Measurements from ENCODE around the gene PILRB. TPM values are rescaled to one million over a fixed set of nuclear protein-coding genes. Genes with fewer than 3 reads are reported as not detected.
"Not testable (repeated sequence)": the region's sequence is repeated elsewhere in the genome, so short reads cannot be mapped to it uniquely, and the experiment has no call there.

Gene PILRB
- polyA plus RNA-seq, 6 donors from 2014 or later: 3.5 to 28.7 (median 7.0) TPM

- Mint-ChIP-seq H3K36me3 (peaks cover 8 to 14% of the 10 kb centered on the region in 2 donors), H3K4me3 (peak overlapping the region; percentile 56 to 90 (median 73)), H3K27ac (peak overlapping the region; percentile 99 to 100 (median 99)), H3K4me1 (peaks cover 23 to 37% (median 25%) of the 10 kb centered on the region in 3 donors)
- not testable (repeated sequence) for H3K9me3 Mint-ChIP-seq, H3K27me3 Mint-ChIP-seq
- ATAC-seq (ENCODE audit: low read depth in 2 of 2) (peak; percentile 39 to 51), DNase-seq (peak; percentile 80)
Observed at GRCh38 chr7:100345288-100345672, 12.6 kb upstream of the PILRB start.

- Mint-ChIP-seq H3K4me3 (peak overlapping the region in 1 of 8 donors; percentile 47), H3K27ac (peak overlapping the region; percentile 14 to 100 (median 66)), H3K4me1 (peaks cover 21 to 31% (median 26%) of the 10 kb centered on the region in 3 donors), H3K36me3 (peaks cover 5 to 21% of the 10 kb centered on the region in 2 donors), H3K27me3 (no peaks in the 10 kb centered on the region), H3K9me3 (no peaks in the 10 kb centered on the region)
- no peak for ATAC-seq (ENCODE audit: low read depth in 2 of 2)
- DNase-seq: no peak
Observed at GRCh38 chr7:100346921-100347320, 11.0 kb upstream of the PILRB start.

DNA sequence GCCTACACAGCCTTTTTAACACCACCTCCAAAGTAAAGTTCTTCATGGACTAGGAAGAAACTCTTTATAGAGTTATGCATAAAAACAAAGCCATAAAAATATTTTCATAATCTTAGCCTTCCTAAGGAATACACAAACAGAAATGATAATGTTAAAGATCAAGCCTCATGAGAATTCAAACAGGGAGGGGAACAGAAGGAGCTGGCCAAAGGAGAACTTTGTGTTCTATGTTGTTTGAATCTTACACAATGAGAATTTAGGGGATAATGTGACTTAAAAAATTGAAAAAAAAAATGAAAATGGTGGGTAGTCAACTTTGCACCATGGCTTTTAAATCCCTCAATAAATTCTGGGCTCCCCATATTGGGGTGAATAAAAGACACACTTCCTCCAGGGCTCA is 9.1 kb upstream of the PILRB start:
- H3K27me3 Mint-ChIP-seq: no peaks in the 10 kb centered on the region
- H3K9me3 Mint-ChIP-seq: no peaks in the 10 kb centered on the region
- H3K4me3 Mint-ChIP-seq: no peak overlapping the region
- DNase-seq (no peak), ATAC-seq (ENCODE audit: low read depth in 2 of 2) (no peak)
- peaks cover 14 to 25% (median 21%) of the 10 kb centered on the region in 3 donors for H3K4me1 Mint-ChIP-seq
- peak overlapping the region in 1 of 6 donors; percentile 52 for H3K27ac Mint-ChIP-seq
- H3K36me3 Mint-ChIP-seq: peaks cover 5 to 28% of the 10 kb centered on the region in 2 donors

DNA sequence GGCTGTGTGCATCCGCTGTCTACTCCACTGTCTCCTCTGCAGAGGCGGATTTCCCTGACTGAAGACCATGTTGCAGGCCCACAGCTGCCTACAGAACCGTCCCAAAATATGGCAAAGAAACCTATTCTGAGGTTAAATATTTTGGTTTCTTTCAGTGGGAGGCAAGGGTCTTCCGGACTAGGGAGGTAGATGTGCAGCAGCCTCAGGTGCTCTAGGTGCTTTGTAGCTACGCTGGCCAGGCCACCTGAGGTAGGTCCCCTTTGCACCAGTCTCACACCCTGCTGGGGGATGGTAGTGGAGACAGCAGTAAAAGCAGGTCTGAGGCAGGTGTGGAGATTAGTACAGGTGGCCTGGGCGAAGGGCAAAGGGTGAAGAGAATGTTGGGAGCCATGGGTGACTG is 8.2 kb upstream of the PILRB start:
- ATAC-seq (ENCODE audit: low read depth in 2 of 2): no peak
- no peaks in the 10 kb centered on the region for H3K9me3 Mint-ChIP-seq
- H3K4me1 Mint-ChIP-seq: peaks cover 9 to 22% (median 12%) of the 10 kb centered on the region in 3 donors
- no peaks in the 10 kb centered on the region for H3K27me3 Mint-ChIP-seq
- H3K27ac Mint-ChIP-seq: peak overlapping the region in 3 of 6 donors; percentile 0 to 52 (median 19)
- DNase-seq: no peak
- peaks cover 5 to 28% of the 10 kb centered on the region in 2 donors for H3K36me3 Mint-ChIP-seq
- peak overlapping the region in 3 of 8 donors; percentile 40 to 45 (median 44) for H3K4me3 Mint-ChIP-seq

GRCh38 chr7:100351657-100352058 is 6.3 kb upstream of the PILRB start:
- Mint-ChIP-seq H3K27me3 (no peaks in the 10 kb centered on the region), H3K4me1 (peaks cover 6 to 21% (median 13%) of the 10 kb centered on the region in 3 donors), H3K9me3 (no peaks in the 10 kb centered on the region), H3K36me3 (peaks cover 0 to 21% of the 10 kb centered on the region in 2 donors), H3K27ac (peak overlapping the region in 1 of 6 donors; percentile 62), H3K4me3 (peak overlapping the region in 1 of 8 donors; percentile 29)
- ATAC-seq (ENCODE audit: low read depth in 2 of 2): no peak
- DNase-seq: no peak

DNA sequence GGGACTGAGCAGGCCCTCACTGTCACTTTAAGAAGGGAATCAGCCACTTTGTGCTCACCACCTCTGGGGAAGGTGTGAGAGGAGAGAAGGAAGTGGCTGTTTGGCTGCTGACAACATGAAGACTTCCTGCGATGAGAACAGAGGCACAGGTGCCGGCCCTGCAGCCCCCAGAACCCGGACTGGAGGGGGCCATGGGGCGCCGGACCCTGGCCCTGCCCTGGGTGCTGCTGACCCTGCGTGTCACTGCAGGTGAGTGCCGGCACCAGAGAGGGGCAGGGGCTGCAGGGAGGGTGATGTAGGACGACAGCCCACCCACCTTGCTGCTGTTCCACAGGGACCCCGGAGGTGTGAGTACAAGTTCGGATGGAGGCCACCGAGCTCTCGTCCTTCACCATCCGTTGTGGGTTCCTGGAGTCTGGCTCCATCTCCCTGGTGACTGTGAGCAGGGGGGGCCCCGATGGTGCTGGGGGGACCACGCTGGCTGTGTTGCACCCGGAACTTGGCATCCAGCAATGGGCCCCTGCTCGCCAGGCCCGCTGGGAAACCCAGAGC is 5.6 kb upstream of the PILRB start:
- not testable (repeated sequence) for H3K27ac Mint-ChIP-seq, DNase-seq, H3K27me3 Mint-ChIP-seq, H3K9me3 Mint-ChIP-seq, H3K4me3 Mint-ChIP-seq
- Mint-ChIP-seq H3K4me1 (peaks cover 6 to 23% (median 18%) of the 10 kb centered on the region in 3 donors), H3K36me3 (peaks cover 0 to 21% of the 10 kb centered on the region in 2 donors)
- peak; percentile 66 for ATAC-seq (ENCODE audit: low read depth in 2 of 2)

DNA sequence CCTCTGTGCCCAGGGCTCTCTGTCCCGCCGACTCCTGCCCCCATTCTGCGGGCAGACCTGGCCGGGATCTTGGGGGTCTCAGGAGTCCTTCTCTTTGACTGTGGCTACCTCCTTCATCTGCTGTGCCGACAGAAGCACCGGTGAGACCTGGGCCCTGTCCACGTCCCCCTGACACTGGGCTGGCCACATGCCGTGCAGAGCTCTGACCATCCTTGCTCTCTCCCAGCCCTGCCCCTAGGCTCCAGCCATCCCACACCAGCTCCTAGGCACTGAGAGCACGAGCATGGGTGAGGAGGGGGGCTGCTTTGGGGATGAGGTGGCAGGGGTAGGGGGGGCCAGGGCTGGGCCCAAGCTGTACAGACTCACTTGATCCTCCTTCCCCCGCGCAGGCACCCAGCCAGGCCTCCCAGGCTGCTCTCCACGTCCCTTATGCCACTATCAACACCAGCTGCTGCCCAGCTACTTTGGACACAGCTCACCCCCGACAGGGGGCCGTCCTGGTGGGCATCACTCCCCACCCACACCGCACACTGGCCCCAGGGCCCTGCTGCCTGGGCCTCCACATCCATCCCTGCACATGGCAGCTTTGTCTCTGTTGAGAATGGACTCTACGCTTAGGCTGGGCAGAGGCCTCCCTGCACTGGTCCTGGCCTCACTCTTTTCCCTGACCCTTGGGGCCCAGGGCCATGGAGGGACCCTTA is 4.8 kb upstream of the PILRB start:
- Mint-ChIP-seq H3K4me1 (peaks cover 13 to 26% (median 20%) of the 10 kb centered on the region in 3 donors), H3K27me3 (no peaks in the 10 kb centered on the region), H3K4me3 (peak overlapping the region in 2 of 8 donors; percentile 22 to 29), H3K27ac (peak overlapping the region in 4 of 6 donors; percentile 7 to 68 (median 46)), H3K36me3 (peaks cover 0 to 21% of the 10 kb centered on the region in 2 donors), H3K9me3 (no peaks in the 10 kb centered on the region)
- ATAC-seq (ENCODE audit: low read depth in 2 of 2): no peak
- no peak for DNase-seq

- Mint-ChIP-seq H3K36me3 (peaks cover 0 to 21% of the 10 kb centered on the region in 2 donors), H3K4me1 (peaks cover 19 to 30% (median 27%) of the 10 kb centered on the region in 3 donors), H3K9me3 (no peaks in the 10 kb centered on the region), H3K27ac (peak overlapping the region in 4 of 6 donors; percentile 7 to 68 (median 46)), H3K4me3 (peak overlapping the region in 1 of 8 donors; percentile 50), H3K27me3 (no peaks in the 10 kb centered on the region)
- DNase-seq (no peak), ATAC-seq (ENCODE audit: low read depth in 2 of 2) (no peak)
Observed at GRCh38 chr7:100353685-100354330, 4.1 kb upstream of the PILRB start.

DNA sequence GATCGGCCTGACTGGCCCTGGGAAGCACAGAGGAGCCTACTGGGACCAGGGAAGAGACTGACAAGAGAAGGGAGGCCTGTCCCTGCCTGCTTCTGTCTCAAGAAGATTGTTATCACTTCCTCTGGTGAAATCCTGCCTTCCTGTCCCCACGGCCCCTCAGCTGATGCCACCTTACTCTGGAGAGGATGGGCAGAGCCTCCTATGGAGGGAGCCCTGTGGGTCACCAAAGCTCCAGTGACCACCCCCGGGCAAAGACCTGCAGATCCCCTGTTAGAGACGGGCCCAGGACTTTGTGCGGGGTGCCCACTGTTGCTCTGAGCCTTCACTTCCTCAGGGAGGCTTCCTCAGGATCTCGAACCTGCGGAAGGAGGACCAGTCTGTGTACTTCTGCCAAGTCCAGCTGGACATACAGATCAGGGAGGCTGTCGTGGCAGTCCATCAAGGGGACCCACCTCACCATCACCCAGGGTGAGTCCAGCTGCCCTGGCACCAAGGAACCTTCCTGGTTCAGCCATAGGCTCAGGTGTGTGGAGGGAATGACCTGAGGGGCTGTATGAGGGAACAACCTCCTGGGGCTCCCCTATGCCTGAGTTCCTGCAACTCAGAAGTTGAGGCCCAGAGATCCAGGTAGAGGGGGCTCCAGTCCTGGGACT is 1.4 kb upstream of the PILRB start:
- Mint-ChIP-seq H3K4me1 (peaks cover 21 to 36% (median 28%) of the 10 kb centered on the region in 3 donors), H3K9me3 (no peaks in the 10 kb centered on the region), H3K36me3 (peaks cover 9 to 21% of the 10 kb centered on the region in 2 donors), H3K27ac (peak overlapping the region in 4 of 6 donors; percentile 41 to 86 (median 70)), H3K27me3 (no peaks in the 10 kb centered on the region), H3K4me3 (peak overlapping the region in 1 of 8 donors; percentile 9)
- DNase-seq: no peak
- no peak for ATAC-seq (ENCODE audit: low read depth in 2 of 2)

DNA sequence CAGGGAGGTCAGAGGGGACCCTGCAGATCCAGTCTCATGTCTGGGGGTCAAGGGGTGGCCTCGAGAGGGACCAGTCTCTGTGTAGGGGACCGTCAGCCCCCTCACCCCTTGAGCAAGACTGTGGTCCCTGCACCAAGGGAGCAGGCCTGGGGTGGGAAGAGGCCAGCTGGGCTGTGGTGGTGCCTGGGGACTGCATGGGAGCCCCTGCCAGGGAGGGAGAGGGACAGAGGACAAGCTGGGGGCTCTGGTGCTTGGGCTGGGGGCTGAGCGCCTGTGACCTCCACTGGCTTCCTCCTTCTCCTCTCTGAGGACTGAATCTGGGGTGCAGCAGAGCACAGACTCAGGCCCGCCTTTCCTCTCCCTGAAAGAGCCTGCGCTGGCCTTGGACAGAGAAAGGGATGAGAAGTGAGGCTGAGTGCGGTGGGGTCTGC is 771 bp upstream of the PILRB start:
- no peak for DNase-seq
- Mint-ChIP-seq H3K4me3 (no peak overlapping the region), H3K36me3 (peaks cover 9 to 19% of the 10 kb centered on the region in 2 donors), H3K27ac (peak overlapping the region in 3 of 6 donors; percentile 33 to 74 (median 60)), H3K4me1 (peaks cover 19 to 33% (median 26%) of the 10 kb centered on the region in 3 donors), H3K27me3 (no peaks in the 10 kb centered on the region), H3K9me3 (no peaks in the 10 kb centered on the region)
- no peak for ATAC-seq (ENCODE audit: low read depth in 2 of 2)

DNA sequence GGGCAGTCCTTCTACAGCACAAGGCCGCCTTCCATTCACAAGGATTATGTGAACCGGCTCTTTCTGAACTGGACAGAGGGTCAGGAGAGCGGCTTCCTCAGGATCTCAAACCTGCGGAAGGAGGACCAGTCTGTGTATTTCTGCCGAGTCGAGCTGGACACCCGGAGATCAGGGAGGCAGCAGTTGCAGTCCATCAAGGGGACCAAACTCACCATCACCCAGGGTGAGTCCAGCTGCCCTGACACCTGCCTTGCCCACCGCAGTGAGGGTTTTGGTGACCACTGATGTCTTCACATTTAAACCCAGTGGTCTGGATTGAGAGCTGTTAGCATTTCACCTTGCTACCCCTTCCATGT is 918 bp downstream of the PILRB start:
- no peaks in the 10 kb centered on the region for H3K9me3 Mint-ChIP-seq
- no peaks in the 10 kb centered on the region for H3K27me3 Mint-ChIP-seq
- peak overlapping the region; percentile 61 to 94 (median 86) for H3K27ac Mint-ChIP-seq
- ATAC-seq (ENCODE audit: low read depth in 2 of 2): no peak
- peaks cover 19 to 29% (median 26%) of the 10 kb centered on the region in 3 donors for H3K4me1 Mint-ChIP-seq
- H3K36me3 Mint-ChIP-seq: peaks cover 19 to 20% of the 10 kb centered on the region in 2 donors
- no peak for DNase-seq
- no peak overlapping the region for H3K4me3 Mint-ChIP-seq

GRCh38 chr7:100360135-100360854 is 2.4 kb downstream of the PILRB start:
- Mint-ChIP-seq H3K9me3 (no peaks in the 10 kb centered on the region), H3K36me3 (peaks cover 19 to 20% of the 10 kb centered on the region in 2 donors), H3K27ac (peak overlapping the region; percentile 9 to 92 (median 76)), H3K4me3 (peak overlapping the region in 4 of 8 donors; percentile 6 to 61 (median 18)), H3K27me3 (no peaks in the 10 kb centered on the region), H3K4me1 (peaks cover 19 to 29% (median 27%) of the 10 kb centered on the region in 3 donors)
- DNase-seq: no peak
- no peak for ATAC-seq (ENCODE audit: low read depth in 2 of 2)
